Stimulated activated CD4-positive, alpha-beta T cell treated with anti-CD3 and anti-CD28 coated beads, Interleukin-4, amount 100 ng/mL, for 24 hours (primary cell): ENCODE measurements around the gene ZNF595.
"Not testable (repeated sequence)": the region's sequence is repeated elsewhere in the genome, so short reads cannot be mapped to it uniquely, and the experiment has no call there.

ENCODE experiments used
- DNase-seq: peaks from one replicate; pipeline ENCODE4 v3.0.0-alpha.2; 2020

ZNF595 gene

GRCh38 chr4:52804-53479, at the start of gene ZNF595:
Gene ZNF595, plus strand, starts transcription at chr4:53321. Its CDS starts 168 bp downstream, at chr4:53489.
- peak; percentile 6 for DNase-seq

- DNase-seq, result not testable (repeated sequence)
These were observed 42.9 kb upstream of the ZNF595 start for GRCh38 chr4:9937-10870.

GRCh38 chr4:11095-11815, 41.9 kb upstream of the ZNF595 start:
- not testable (repeated sequence) for DNase-seq

- DNase-seq, result peak; percentile 22
These were observed 41.2 kb upstream of the ZNF595 start for GRCh38 chr4:11816-12417.

- not testable (repeated sequence) for DNase-seq
These were observed 35.0 kb upstream of the ZNF595 start for GRCh38 chr4:18128-18527.

- DNase-seq, result not testable (repeated sequence)
These were observed 34.5 kb upstream of the ZNF595 start for GRCh38 chr4:18589-18988.

- DNase-seq, result not testable (repeated sequence)
These were observed 30.2 kb upstream of the ZNF595 start for GRCh38 chr4:22882-23281.

GRCh38 chr4:24359-24758, 28.8 kb upstream of the ZNF595 start:
- DNase-seq, result not testable (repeated sequence)

- DNase-seq, result not testable (repeated sequence)
These were observed 25.6 kb upstream of the ZNF595 start for GRCh38 chr4:27501-27900.

GRCh38 chr4:28767-29542, 24.2 kb upstream of the ZNF595 start:
- DNase-seq, result peak; percentile 15

- not testable (repeated sequence) for DNase-seq
These were observed 19.8 kb upstream of the ZNF595 start for GRCh38 chr4:33314-33713.

GRCh38 chr4:36559-37415, 16.3 kb upstream of the ZNF595 start:
- DNase-seq, result not testable (repeated sequence)

- DNase-seq, result not testable (repeated sequence)
These were observed 14.9 kb upstream of the ZNF595 start for GRCh38 chr4:38202-38601.

GRCh38 chr4:43375-43774, 9.7 kb upstream of the ZNF595 start:
- DNase-seq, result not testable (repeated sequence)

- DNase-seq, result not testable (repeated sequence)
These were observed 1.9 kb upstream of the ZNF595 start for GRCh38 chr4:51253-51652.

- DNase-seq, result peak; percentile 4
These were observed 1.4 kb upstream of the ZNF595 start for GRCh38 chr4:51655-52277.

- DNase-seq, result not testable (repeated sequence)
These were observed 400 bp downstream of the ZNF595 start for GRCh38 chr4:53521-53920.

GRCh38 chr4:64733-65132, 11.6 kb downstream of the ZNF595 start:
- DNase-seq, result not testable (repeated sequence)

GRCh38 chr4:71830-72229, 18.7 kb downstream of the ZNF595 start:
- DNase-seq, result no peak

- no peak for DNase-seq
These were observed 32.8 kb downstream of the ZNF595 start for GRCh38 chr4:85951-86350.
